IPS DF 6.9 (cell line): ENCODE data around the gene TPSD1.
"Not testable (repeated sequence)": the region's sequence is repeated elsewhere in the genome, so short reads cannot be mapped to it uniquely, and the experiment has no call there.

Experiments used
- DNase-seq: peaks from one replicate; pipeline ENCODE4 v3.0.0-alpha.2; 2013; ENCODE audit warnings: low read depth, low spot score
- H3K27ac ChIP-seq: one replicate; pipeline ENCODE4 v1.5.1; 2013; ENCODE audit warnings: low read length, control low read depth
- H3K27me3 ChIP-seq: 2 replicates; pipeline ENCODE4 v1.6.1; 2013; ENCODE audit warnings: mild to moderate bottlenecking, low read length; ENCODE audit not compliant: control insufficient read depth, insufficient read depth
- H3K36me3 ChIP-seq: 2 replicates; pipeline ENCODE4 v1.6.1; 2013; ENCODE audit warnings: low read length; ENCODE audit not compliant: control insufficient read depth, insufficient read depth
- H3K4me1 ChIP-seq: 2 replicates; pipeline ENCODE4 v1.6.1; 2013; ENCODE audit warnings: low read length; ENCODE audit not compliant: control insufficient read depth, insufficient read depth
- H3K4me3 ChIP-seq: 2 replicates; pipeline ENCODE4 v1.5.1; 2013; ENCODE audit warnings: mild to moderate bottlenecking, low read length
- H3K9me3 ChIP-seq: 2 replicates; pipeline ENCODE4 v1.6.1; 2013; ENCODE audit warnings: low read length, inconsistent platforms; ENCODE audit not compliant: control insufficient read depth, insufficient read depth
- WGBS: extraction: QIAGEN DNeasy Blood & Tissue Kit; methylation state at CpG from one replicate; pipeline ENCODE4 v1.1.7; 2013; ENCODE audit warnings: mixed read lengths, missing lambda C conversion rate; ENCODE audit not compliant: insufficient read length, insufficient coverage; 5-methylcytosine and 5-hydroxymethylcytosine counted together

Gene TPSD1

GRCh38 chr16:1263591-1264344, 7.9 kb downstream of the TPSD1 start:
- no peak for DNase-seq
- peaks cover 7% of the 10 kb centered on the region for H3K4me1 ChIP-seq
- H3K36me3 ChIP-seq, result no peaks in the 10 kb centered on the region; the same call in 1 of the 2 replicates
- no peaks in the 10 kb centered on the region for H3K9me3 ChIP-seq
- no peak overlapping the region for H3K27ac ChIP-seq
- no peak overlapping the region for H3K4me3 ChIP-seq
- WGBS, result no CpG with 5 or more reads among the region's 15 CpGs
- no peaks in the 10 kb centered on the region; the same call in 1 of the 2 replicates for H3K27me3 ChIP-seq

GRCh38 chr16:1264345-1265089, 8.6 kb downstream of the TPSD1 start:
- Histone ChIP-seq H3K9me3 (no peaks in the 10 kb centered on the region), H3K4me1 (peaks cover 5% of the 10 kb centered on the region), H3K27me3 (no peaks in the 10 kb centered on the region), H3K4me3 (no peak overlapping the region), H3K27ac (no peak overlapping the region), H3K36me3 (no peaks in the 10 kb centered on the region)
- 100% methylated on average over 2 of the region's 16 CpGs for WGBS
- DNase-seq, result no peak

- peaks cover 5% of the 10 kb centered on the region for H3K4me1 ChIP-seq
- H3K27ac ChIP-seq, result no peak overlapping the region
- WGBS, result no CpG with 5 or more reads among the region's 13 CpGs
- no peak overlapping the region for H3K4me3 ChIP-seq
- H3K27me3 ChIP-seq, result no peaks in the 10 kb centered on the region
- H3K36me3 ChIP-seq, result no peaks in the 10 kb centered on the region
- no peak for DNase-seq
- H3K9me3 ChIP-seq, result no peaks in the 10 kb centered on the region
Observed at GRCh38 chr16:1265090-1265630, 9.3 kb downstream of the TPSD1 start.

GRCh38 chr16:1265826-1266225, 10.0 kb downstream of the TPSD1 start:
- Histone ChIP-seq H3K27ac (no peak overlapping the region), H3K9me3 (no peaks in the 10 kb centered on the region), H3K36me3 (no peaks in the 10 kb centered on the region), H3K4me3 (no peak overlapping the region), H3K4me1 (peaks cover 5% of the 10 kb centered on the region), H3K27me3 (no peaks in the 10 kb centered on the region)
- WGBS, result no CpG with 5 or more reads among the region's 19 CpGs
- DNase-seq, result no peak

- H3K36me3 ChIP-seq, H3K9me3 ChIP-seq, H3K4me1 ChIP-seq, H3K27ac ChIP-seq, H3K4me3 ChIP-seq, H3K27me3 ChIP-seq, DNase-seq: not testable (repeated sequence)
- no CpG with 5 or more reads among the region's 7 CpGs for WGBS
Observed at GRCh38 chr16:1269418-1269817, 13.5 kb downstream of the TPSD1 start.

- Histone ChIP-seq H3K4me3 (no peak overlapping the region), H3K36me3 (no peaks in the 10 kb centered on the region), H3K27ac (no peak overlapping the region), H3K27me3 (no peaks in the 10 kb centered on the region), H3K9me3 (no peaks in the 10 kb centered on the region), H3K4me1 (no peaks in the 10 kb centered on the region)
- DNase-seq, result no peak
- WGBS, result no CpG with 5 or more reads among the region's 12 CpGs
Observed at GRCh38 chr16:1271380-1271723, 15.5 kb downstream of the TPSD1 start.

GRCh38 chr16:1271724-1272413, 16.0 kb downstream of the TPSD1 start:
- H3K4me1 ChIP-seq, DNase-seq, H3K27me3 ChIP-seq, H3K27ac ChIP-seq, H3K4me3 ChIP-seq, H3K36me3 ChIP-seq, H3K9me3 ChIP-seq: not testable (repeated sequence)
- no CpG with 5 or more reads among the region's 19 CpGs for WGBS

- no peaks in the 10 kb centered on the region for H3K9me3 ChIP-seq
- H3K4me3 ChIP-seq, result no peak overlapping the region
- no peaks in the 10 kb centered on the region for H3K4me1 ChIP-seq
- WGBS, result no CpG with 5 or more reads among the region's 9 CpGs
- no peaks in the 10 kb centered on the region for H3K36me3 ChIP-seq
- no peak for DNase-seq
- no peaks in the 10 kb centered on the region for H3K27me3 ChIP-seq
- no peak overlapping the region for H3K27ac ChIP-seq
Observed at GRCh38 chr16:1272453-1273198, 16.8 kb downstream of the TPSD1 start.

GRCh38 chr16:1273816-1274215, 17.9 kb downstream of the TPSD1 start:
- H3K4me1 ChIP-seq, result peaks cover 5% of the 10 kb centered on the region
- no peak overlapping the region for H3K27ac ChIP-seq
- no CpG with 5 or more reads among the region's 15 CpGs for WGBS
- H3K9me3 ChIP-seq, result no peaks in the 10 kb centered on the region
- no peaks in the 10 kb centered on the region for H3K36me3 ChIP-seq
- DNase-seq, result no peak
- H3K4me3 ChIP-seq, result no peak overlapping the region
- H3K27me3 ChIP-seq, result no peaks in the 10 kb centered on the region

- no peak for DNase-seq
Observed at GRCh38 chr16:1274767-1275166, 18.9 kb downstream of the TPSD1 start.

More at GRCh38 chr16:1274767-1275166, 18.9 kb downstream of the TPSD1 start:
- H3K9me3 ChIP-seq, result no peaks in the 10 kb centered on the region
- H3K27me3 ChIP-seq, result no peaks in the 10 kb centered on the region
- H3K27ac ChIP-seq, result no peak overlapping the region
- peaks cover 5% of the 10 kb centered on the region for H3K4me1 ChIP-seq
- no CpG with 5 or more reads among the region's 7 CpGs for WGBS
- H3K4me3 ChIP-seq, result no peak overlapping the region
- H3K36me3 ChIP-seq, result no peaks in the 10 kb centered on the region
